CD4-positive, alpha-beta T cell (primary cell): ENCODE results near the gene TMEM62. TPM values are rescaled to one million over a fixed set of nuclear protein-coding genes. Genes with fewer than 3 reads are reported as not detected.

Source experiments
- ATAC-seq: fragments of 200-7000 bp; cut with Tn5 transposase; one replicate; pipeline ENCODE4 v1.10.0; 2022; ENCODE audit warnings: mild to moderate bottlenecking; ENCODE audit not compliant: poor library complexity
- CTCF ChIA-PET: fragments of 350-600 bp; sonication (Branson Sonifier 250); formaldehyde crosslinking; loops from one replicate; lab custom pipeline; 2021; ENCODE audit warnings: antibody characterized with exemption, inconsistent platforms; lab: Charles Lee
- POLR2A ChIA-PET: fragments of 350-600 bp; sonication (Branson Sonifier 250); formaldehyde crosslinking; loops from one replicate; lab custom pipeline; 2021; ENCODE audit warnings: antibody characterized with exemption, inconsistent platforms; lab: Charles Lee
- DNase-seq, 14 experiments: peaks; one replicate each; pipeline ENCODE4 v3.0.0-alpha.2; 2013 to 2020; ENCODE audit warnings: mixed read lengths in 2 of 14
- H3K27ac ChIP-seq, 2 donors: one replicate each; pipeline versions ENCODE4 v1.5.1 to v1.7.0; 2013; ENCODE audit warnings: low read length in 2 of 2, low read depth in 1 of 2, mild to moderate bottlenecking in 1 of 2
- H3K27me3 ChIP-seq, 2 experiments: 1 replicate in 1 of 2; 2 replicates in 1 of 2; pipeline versions ENCODE4 v1.6.1 to v1.7.0; 2013; ENCODE audit warnings: low read length in 2 of 2, control low read depth in 1 of 2, mild to moderate bottlenecking in 1 of 2, moderate library complexity in 1 of 2; ENCODE audit not compliant: insufficient read depth in 2 of 2, control insufficient read depth in 1 of 2
- H3K36me3 ChIP-seq: one replicate; pipeline ENCODE4 v1.6.1; 2013; ENCODE audit warnings: low read length, control low read depth; ENCODE audit not compliant: insufficient read depth
- H3K4me1 ChIP-seq: one replicate; pipeline ENCODE4 v1.6.1; 2013; ENCODE audit warnings: low read length, control low read depth; ENCODE audit not compliant: insufficient read depth
- H3K4me3 ChIP-seq: one replicate; pipeline ENCODE4 v1.5.1; 2013; ENCODE audit warnings: mild to moderate bottlenecking, low read length, moderate library complexity
- H3K9me3 ChIP-seq, 2 experiments: 1 replicate in 1 of 2; 2 replicates in 1 of 2; pipeline versions ENCODE4 v1.6.1 to v1.7.0; 2013; ENCODE audit warnings: low read length in 2 of 2, mild to moderate bottlenecking in 2 of 2, control low read depth in 1 of 2, moderate library complexity in 1 of 2; ENCODE audit not compliant: control insufficient read depth in 1 of 2, insufficient read depth in 1 of 2
- H3K27ac Mint-ChIP-seq: one replicate; pipeline ENCODE4 v1.8.0; 2020; ENCODE audit warnings: mixed read lengths
- H3K27me3 Mint-ChIP-seq: one replicate; pipeline ENCODE4 v1.8.0; 2021; ENCODE audit warnings: mixed read lengths
- H3K36me3 Mint-ChIP-seq: one replicate; pipeline ENCODE4 v1.8.0; 2021; ENCODE audit warnings: low read depth, mixed read lengths
- H3K4me1 Mint-ChIP-seq: one replicate; pipeline ENCODE4 v1.8.0; 2021; ENCODE audit warnings: low read depth, mixed read lengths
- H3K4me3 Mint-ChIP-seq: one replicate; pipeline ENCODE4 v1.8.0; 2020; ENCODE audit warnings: mild to moderate bottlenecking, mixed read lengths
- H3K9me3 Mint-ChIP-seq: one replicate; pipeline ENCODE4 v1.8.0; 2020; ENCODE audit warnings: mixed read lengths
- intact Hi-C, 2 experiments: fragments of 100-400 bp; cut with DNase I in 1 of 2; cut with micrococcal nuclease in 1 of 2; formaldehyde crosslinking; loops; one replicate each; pipeline versions ENCODE4 v1.15.1 to v1.9.0; 2023 to 2025; cut with DNase I, micrococcal nuclease
- total RNA-seq, 174 experiments: library from RNA in 2 of 174; stranded (reverse) in 2 of 174; gene quantifications; one replicate each; pipeline ENCODE4 v1.2.3 and lab custom pipeline; 2021 to 2026
- TF ChIP-seq, protein P1 (sequence below): fragments of 200-600 bp; IDR thresholded peaks from one replicate; pipeline ENCODE4 v1.8.0; 2022; ENCODE audit warnings: antibody characterized with exemption, mild to moderate bottlenecking

Gene TMEM62
- total RNA-seq, 2 experiments from 2014 or later: 17.5 to 22.5 TPM

DNA sequence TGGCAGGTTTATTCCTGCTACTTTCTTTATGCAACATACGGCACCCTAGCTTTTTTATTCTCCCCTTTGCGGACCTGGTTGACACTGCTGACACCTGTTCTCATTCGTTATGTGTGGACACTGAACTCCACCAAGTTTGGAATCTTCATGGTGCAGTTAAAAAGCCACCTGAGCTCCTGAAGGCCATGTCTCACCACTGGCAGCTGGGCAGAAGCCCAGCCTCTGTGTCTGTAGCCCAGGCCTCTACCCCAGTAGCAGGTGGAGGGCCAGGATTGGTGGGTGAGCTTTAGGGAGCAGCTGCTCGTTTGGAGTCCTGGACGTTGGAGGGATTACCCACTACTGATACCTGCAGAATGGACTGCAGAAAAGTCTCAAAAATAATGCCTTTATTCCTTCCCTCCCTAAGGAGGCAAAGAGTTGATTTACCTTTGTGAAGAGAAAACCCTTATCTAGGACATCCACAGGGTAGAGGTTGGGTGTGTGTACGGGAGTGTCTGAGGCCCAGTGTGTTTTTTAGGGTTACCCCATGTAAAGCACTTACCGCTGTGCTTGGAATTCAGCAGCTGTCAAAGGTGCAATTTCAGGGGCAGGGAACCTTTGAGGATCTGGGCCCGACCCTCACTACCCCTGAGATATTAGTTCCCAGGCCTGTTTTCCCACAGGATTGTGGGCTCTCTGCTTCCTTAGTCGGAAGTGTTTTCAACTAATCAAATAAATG lies 51.2 kb downstream of the TMEM62 start:
- H3K4me1 Mint-ChIP-seq: peaks cover 38% of the 10 kb centered on the region
- peaks cover 23% of the 10 kb centered on the region for H3K4me1 ChIP-seq
- H3K27me3 Mint-ChIP-seq: no peaks in the 10 kb centered on the region
- H3K36me3 ChIP-seq: peaks cover 14% of the 10 kb centered on the region
- intact Hi-C loops: loop anchor here (1.0 to 10.0 kb wide), 4 partner anchors 51 to 1983 kb away; partner anchors contain the start of genes TMEM62 (in 1 of the 2), TTBK2 (in 1 of the 2) and UBR1 (in 1 of the 2)
- peak overlapping the region; percentile 96 for H3K4me3 Mint-ChIP-seq
- CTCF ChIA-PET: interaction anchor here (0.6 to 1.1 kb wide), 3 partner anchors 41 to 168 kb away, joined by 3 read pairs; no protein-coding TSS in a partner anchor
- no peaks in the 10 kb centered on the region for H3K27me3 ChIP-seq
- H3K9me3 Mint-ChIP-seq: no peaks in the 10 kb centered on the region
- no peaks in the 10 kb centered on the region for H3K9me3 ChIP-seq
- peaks cover 48% of the 10 kb centered on the region for H3K36me3 Mint-ChIP-seq
- peak overlapping the region; percentile 98 for H3K27ac Mint-ChIP-seq
- peak in 1 of 14 experiments; percentile 12 for DNase-seq
- peak overlapping the region; percentile 89 to 91 for H3K27ac ChIP-seq
- H3K4me3 ChIP-seq: peak overlapping the region; percentile 71
- TF ChIP-seq, protein P1, sequence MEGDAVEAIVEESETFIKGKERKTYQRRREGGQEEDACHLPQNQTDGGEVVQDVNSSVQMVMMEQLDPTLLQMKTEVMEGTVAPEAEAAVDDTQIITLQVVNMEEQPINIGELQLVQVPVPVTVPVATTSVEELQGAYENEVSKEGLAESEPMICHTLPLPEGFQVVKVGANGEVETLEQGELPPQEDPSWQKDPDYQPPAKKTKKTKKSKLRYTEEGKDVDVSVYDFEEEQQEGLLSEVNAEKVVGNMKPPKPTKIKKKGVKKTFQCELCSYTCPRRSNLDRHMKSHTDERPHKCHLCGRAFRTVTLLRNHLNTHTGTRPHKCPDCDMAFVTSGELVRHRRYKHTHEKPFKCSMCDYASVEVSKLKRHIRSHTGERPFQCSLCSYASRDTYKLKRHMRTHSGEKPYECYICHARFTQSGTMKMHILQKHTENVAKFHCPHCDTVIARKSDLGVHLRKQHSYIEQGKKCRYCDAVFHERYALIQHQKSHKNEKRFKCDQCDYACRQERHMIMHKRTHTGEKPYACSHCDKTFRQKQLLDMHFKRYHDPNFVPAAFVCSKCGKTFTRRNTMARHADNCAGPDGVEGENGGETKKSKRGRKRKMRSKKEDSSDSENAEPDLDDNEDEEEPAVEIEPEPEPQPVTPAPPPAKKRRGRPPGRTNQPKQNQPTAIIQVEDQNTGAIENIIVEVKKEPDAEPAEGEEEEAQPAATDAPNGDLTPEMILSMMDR: no peak
- ATAC-seq: no peak
- POLR2A ChIA-PET: interaction anchor here (1.0 to 2.2 kb wide), 5 partner anchors 10 to 911 kb away, joined by 3 to 11 read pairs (median 4); partner anchors contain the start of gene UBR1

DNA sequence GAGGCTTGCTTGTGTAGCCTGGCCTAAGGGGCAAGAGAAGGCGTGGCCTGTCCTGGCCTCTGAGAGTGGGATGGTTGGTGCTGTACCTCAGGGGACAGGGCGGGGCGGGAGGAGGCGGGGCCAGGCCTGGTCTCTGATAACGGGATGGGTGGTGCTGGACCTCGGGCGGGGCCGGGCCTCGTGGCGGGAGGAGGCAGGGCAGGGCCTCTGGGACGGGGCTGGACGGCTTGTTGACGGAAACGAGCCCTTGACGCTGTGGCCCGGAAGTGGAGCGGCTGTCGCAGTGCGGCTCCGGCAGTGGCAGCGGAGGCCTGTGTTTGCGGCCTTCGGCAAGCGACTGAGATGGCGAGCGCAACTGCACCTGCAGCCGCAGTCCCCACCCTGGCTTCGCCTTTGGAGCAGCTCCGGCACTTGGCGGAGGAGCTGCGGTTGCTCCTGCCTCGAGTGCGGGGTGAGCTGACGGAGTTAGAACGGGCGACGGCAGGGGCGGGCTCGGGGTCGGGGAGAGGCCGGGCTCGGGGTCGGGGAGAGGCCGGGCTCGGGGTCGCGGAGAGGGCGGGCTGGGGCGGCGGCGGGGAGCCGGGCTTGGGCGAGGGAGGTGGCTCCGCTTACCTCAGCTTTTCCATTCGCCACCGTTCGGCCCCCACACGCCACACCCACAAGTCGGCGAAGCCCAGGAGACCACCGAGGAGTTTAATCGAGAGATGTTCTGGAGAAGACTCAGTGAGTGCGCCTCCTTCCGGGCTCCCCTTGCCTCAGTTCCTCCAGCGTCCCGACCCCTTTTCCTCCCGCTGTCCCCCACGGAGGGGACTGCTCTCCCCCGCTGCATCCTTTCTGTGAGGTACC lies 52.0 kb downstream of the TMEM62 start, which contains the start of gene CCNDBP1:
TSS of gene CCNDBP1 (plus strand) at position 247 of the 846 bp plus-strand sequence. CDS start at position 343, 96 bp downstream.
- Histone ChIP-seq H3K4me3 (peak within 1 kb of the TSS; percentile 71), H3K27me3 (no peaks in the 10 kb centered on the region), H3K4me1 (peaks cover 23% of the 10 kb centered on the region), H3K36me3 (peaks cover 22% of the 10 kb centered on the region), H3K27ac (peak within 1 kb of the TSS; percentile 89 to 91), H3K9me3 (no peaks in the 10 kb centered on the region)
- H3K27me3 Mint-ChIP-seq: no peaks in the 10 kb centered on the region
- DNase-seq (peak; percentile 71 to 96 (median 84)), ATAC-seq (peak; percentile 77)
- POLR2A ChIA-PET: interaction anchor here (1.0 to 2.2 kb wide), 6 partner anchors 9 to 100 kb away, joined by 3 to 11 read pairs (median 6); partner anchors contain the start of genes TMEM62 and UBR1
- intact Hi-C loops: loop anchor here (1.0 to 10.0 kb wide), 3 partner anchors 52 to 261 kb away; partner anchors contain the start of genes TMEM62 (in 1 of the 2), TTBK2 (in 1 of the 2) and UBR1 (in 1 of the 2)
- H3K4me1 Mint-ChIP-seq: peaks cover 43% of the 10 kb centered on the region
- no peaks in the 10 kb centered on the region for H3K9me3 Mint-ChIP-seq
- H3K4me3 Mint-ChIP-seq: peak within 1 kb of the TSS; percentile 96
- H3K27ac Mint-ChIP-seq: peak within 1 kb of the TSS; percentile 98
- TF ChIP-seq, protein P1: peak; percentile 47
- H3K36me3 Mint-ChIP-seq: peaks cover 53% of the 10 kb centered on the region
- CTCF ChIA-PET: interaction anchor here (1.1 kb wide), 1 partner anchor 40 kb away, joined by 3 read pairs; no protein-coding TSS in a partner anchor

- TF ChIP-seq, protein P1: no peak
- intact Hi-C loops: loop anchor here (2.0 to 10.0 kb wide), 2 partner anchors 79 to 261 kb away; partner anchors contain the start of genes TTBK2 (in 1 of the 2) and UBR1 (in 1 of the 2)
- POLR2A ChIA-PET: interaction anchor here (1.6 to 2.2 kb wide), 5 partner anchors 17 to 99 kb away, joined by 3 to 11 read pairs (median 7); partner anchors contain the start of genes TMEM62 and UBR1
- Mint-ChIP-seq H3K27ac (peak overlapping the region; percentile 98), H3K36me3 (peaks cover 59% of the 10 kb centered on the region), H3K9me3 (no peaks in the 10 kb centered on the region), H3K4me1 (peaks cover 49% of the 10 kb centered on the region), H3K27me3 (no peaks in the 10 kb centered on the region), H3K4me3 (peak overlapping the region; percentile 96)
- H3K36me3 ChIP-seq: peaks cover 28% of the 10 kb centered on the region
- no peaks in the 10 kb centered on the region for H3K9me3 ChIP-seq
- peaks cover 23% of the 10 kb centered on the region for H3K4me1 ChIP-seq
- ATAC-seq (no peak), DNase-seq (no peak)
- no peaks in the 10 kb centered on the region for H3K27me3 ChIP-seq
- H3K27ac ChIP-seq: peak overlapping the region; percentile 89 to 91
- CTCF ChIA-PET: interaction anchor here (0.7 to 1.1 kb wide), 2 partner anchors 39 to 100 kb away, joined by 3 read pairs; no protein-coding TSS in a partner anchor
- peak overlapping the region; percentile 71 for H3K4me3 ChIP-seq
Measured at GRCh38 chr15:43186003-43186353, 52.6 kb downstream of the TMEM62 start.
